ENCODE data around the gene PERCC1.
"Not testable (repeated sequence)": the region's sequence is repeated elsewhere in the genome, so short reads cannot be mapped to it uniquely, and the experiment has no call there.

PERCC1 gene

GRCh38 chr16:1469693-1470201, 38.9 kb downstream of the PERCC1 start:
- no peak for DNase-seq

- DNase-seq, result no peak
Observed at GRCh38 chr16:1470481-1471251, 39.8 kb downstream of the PERCC1 start.

GRCh38 chr16:1471569-1472194, 40.8 kb downstream of the PERCC1 start:
- no peak for DNase-seq

GRCh38 chr16:1472974-1473373, 42.1 kb downstream of the PERCC1 start:
- DNase-seq, result no peak

GRCh38 chr16:1474082-1474795, 43.4 kb downstream of the PERCC1 start:
- peak; percentile 23 for DNase-seq

GRCh38 chr16:1474796-1475551, 44.1 kb downstream of the PERCC1 start, which contains the start of gene CLCN7:
Gene CLCN7 (minus strand): TSS chr16:1475028. CDS start chr16:1474974, 54 bp downstream.
- DNase-seq, result peak; percentile 93

GRCh38 chr16:1475552-1476114, 44.8 kb downstream of the PERCC1 start:
- no peak for DNase-seq

- DNase-seq, result no peak
Observed at GRCh38 chr16:1477033-1477432, 46.2 kb downstream of the PERCC1 start.

GRCh38 chr16:1478937-1479336, 48.1 kb downstream of the PERCC1 start:
- DNase-seq, result not testable (repeated sequence)

GRCh38 chr16:1481906-1482835, 51.3 kb downstream of the PERCC1 start:
- DNase-seq, result no peak

All from right kidney (tissue), 1 donor.